CD4-positive, alpha-beta T cell treated with Interleukin-15 for 4 hours (primary cell): Measurements from ENCODE around the gene MRFAP1L1.
"Not testable (repeated sequence)": the region's sequence is repeated elsewhere in the genome, so short reads cannot be mapped to it uniquely, and the experiment has no call there.

Experiments used
- DNase-seq: peaks from one replicate; pipeline ENCODE4 v3.0.0-alpha.2; 2020; ENCODE audit warnings: low spot score

MRFAP1L1 gene

GRCh38 chr4:6709230-6710114 is at the start of gene MRFAP1L1:
Gene MRFAP1L1 (minus strand): TSS chr4:6709865. CDS start chr4:6709629, 236 bp downstream.
- DNase-seq = peak; percentile 97

- DNase-seq = no peak
These were observed 49.1 kb upstream of the MRFAP1L1 start for GRCh38 chr4:6758728-6759127.

GRCh38 chr4:6756345-6756744 is 46.7 kb upstream of the MRFAP1L1 start:
- DNase-seq = not testable (repeated sequence)

- DNase-seq = no peak
These were observed 45.6 kb upstream of the MRFAP1L1 start for GRCh38 chr4:6755088-6755753.

- no peak for DNase-seq
These were observed 44.9 kb upstream of the MRFAP1L1 start for GRCh38 chr4:6754481-6755087.

GRCh38 chr4:6753891-6754290 is 44.2 kb upstream of the MRFAP1L1 start:
- DNase-seq = no peak

GRCh38 chr4:6753103-6753560 is 43.5 kb upstream of the MRFAP1L1 start:
- no peak for DNase-seq

GRCh38 chr4:6752486-6752829 is 42.8 kb upstream of the MRFAP1L1 start:
- no peak for DNase-seq

- DNase-seq = no peak
These were observed 42.2 kb upstream of the MRFAP1L1 start for GRCh38 chr4:6751611-6752485.

- no peak for DNase-seq
These were observed 40.9 kb upstream of the MRFAP1L1 start for GRCh38 chr4:6750286-6751221.

GRCh38 chr4:6749340-6750171 is 39.9 kb upstream of the MRFAP1L1 start:
- DNase-seq = no peak

GRCh38 chr4:6748286-6748685 is 38.6 kb upstream of the MRFAP1L1 start:
- no peak for DNase-seq

- DNase-seq = no peak
These were observed 37.8 kb upstream of the MRFAP1L1 start for GRCh38 chr4:6747294-6748051.

GRCh38 chr4:6746721-6747293 is 37.1 kb upstream of the MRFAP1L1 start:
- DNase-seq = no peak

GRCh38 chr4:6742989-6743388 is 33.3 kb upstream of the MRFAP1L1 start:
- DNase-seq = no peak

GRCh38 chr4:6742507-6742906 is 32.8 kb upstream of the MRFAP1L1 start:
- DNase-seq = no peak

GRCh38 chr4:6740347-6740746 is 30.7 kb upstream of the MRFAP1L1 start:
- DNase-seq = no peak

GRCh38 chr4:6739920-6740319 is 30.3 kb upstream of the MRFAP1L1 start:
- DNase-seq = no peak
